ENCODE data around the gene ITGB5.
A peak's percentile ranks its signal among the peaks of the same experiment; 100 is the strongest.

Gene ITGB5

GRCh38 chr3:124845406-124845805 is 41.8 kb downstream of the ITGB5 start:
- no peak for TF ChIP-seq ZFP30 (CRISPR knock-in tag; IDR thresholded peaks at IDR 0.05)
- TF ChIP-seq TCF4 (CRISPR knock-in tag; IDR thresholded peaks at IDR 0.05; ENCODE audit: borderline replicate concordance): no peak
- TF ChIP-seq SNAI2 (CRISPR knock-in tag; IDR thresholded peaks at IDR 0.05): no peak
- no peak for TF ChIP-seq OSR1 (CRISPR knock-in tag; IDR thresholded peaks at IDR 0.05)
- no peak for TF ChIP-seq TOX (CRISPR knock-in tag; IDR thresholded peaks at IDR 0.05; ENCODE audit: borderline replicate concordance)
- TF ChIP-seq TSHZ2 (CRISPR knock-in tag; IDR thresholded peaks at IDR 0.05): no peak
- TF ChIP-seq BACH2 (CRISPR knock-in tag; IDR thresholded peaks at IDR 0.05; ENCODE audit: borderline replicate concordance): no peak
- no peak for TF ChIP-seq PPARA (CRISPR knock-in tag; IDR thresholded peaks at IDR 0.05; ENCODE audit: borderline replicate concordance)
- TF ChIP-seq ISL1 (CRISPR knock-in tag; IDR thresholded peaks at IDR 0.05): no peak
- no peak for TF ChIP-seq ZNF565 (CRISPR knock-in tag; conservative IDR thresholded peaks at IDR 0.05; ENCODE audit: low read depth)
- TF ChIP-seq ZNF8 (CRISPR knock-in tag; IDR thresholded peaks at IDR 0.05): no peak
- no peak for TF ChIP-seq ESRRG (CRISPR knock-in tag; IDR thresholded peaks at IDR 0.05)
- TF ChIP-seq, protein P1, sequence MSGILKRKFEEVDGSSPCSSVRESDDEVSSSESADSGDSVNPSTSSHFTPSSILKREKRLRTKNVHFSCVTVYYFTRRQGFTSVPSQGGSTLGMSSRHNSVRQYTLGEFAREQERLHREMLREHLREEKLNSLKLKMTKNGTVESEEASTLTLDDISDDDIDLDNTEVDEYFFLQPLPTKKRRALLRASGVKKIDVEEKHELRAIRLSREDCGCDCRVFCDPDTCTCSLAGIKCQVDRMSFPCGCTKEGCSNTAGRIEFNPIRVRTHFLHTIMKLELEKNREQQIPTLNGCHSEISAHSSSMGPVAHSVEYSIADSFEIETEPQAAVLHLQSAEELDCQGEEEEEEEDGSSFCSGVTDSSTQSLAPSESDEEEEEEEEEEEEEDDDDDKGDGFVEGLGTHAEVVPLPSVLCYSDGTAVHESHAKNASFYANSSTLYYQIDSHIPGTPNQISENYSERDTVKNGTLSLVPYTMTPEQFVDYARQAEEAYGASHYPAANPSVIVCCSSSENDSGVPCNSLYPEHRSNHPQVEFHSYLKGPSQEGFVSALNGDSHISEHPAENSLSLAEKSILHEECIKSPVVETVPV (CRISPR knock-in tag; IDR thresholded peaks at IDR 0.05): no peak
- no peak for TF ChIP-seq RARB (CRISPR knock-in tag; IDR thresholded peaks at IDR 0.05)
- peak; percentile 94 for ATAC-seq

DNA sequence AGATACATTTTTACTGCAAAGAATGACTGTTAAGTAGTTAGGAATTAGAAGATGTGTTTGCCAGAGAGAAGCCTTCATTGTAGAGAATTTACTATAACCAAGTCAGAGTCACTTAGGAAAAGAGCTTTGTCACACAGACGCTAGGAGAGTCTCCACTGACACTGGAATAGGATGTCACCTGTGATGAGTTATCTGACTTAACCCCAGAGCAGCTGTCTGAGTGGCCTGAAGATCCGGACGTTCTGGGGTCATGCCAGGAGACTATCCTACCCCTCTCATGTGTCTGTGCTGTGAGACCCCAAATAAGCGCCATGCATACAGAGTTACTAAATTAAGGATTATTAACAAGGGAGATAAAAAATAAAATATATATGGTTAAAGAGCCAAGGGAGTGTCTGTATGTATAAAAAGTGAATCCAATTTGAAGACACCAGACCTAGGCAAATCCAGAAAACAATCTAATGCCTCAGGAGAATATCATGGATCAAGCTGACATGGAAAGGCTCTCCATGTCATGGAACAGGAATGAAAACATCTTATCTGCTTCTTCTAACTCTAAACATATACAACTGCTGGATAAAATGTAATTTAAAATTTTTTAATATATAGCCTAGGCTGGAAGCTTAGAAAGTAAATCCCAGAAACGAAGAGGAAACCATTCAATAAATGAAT is 43.5 kb downstream of the ITGB5 start:
- TF ChIP-seq, protein P2, sequence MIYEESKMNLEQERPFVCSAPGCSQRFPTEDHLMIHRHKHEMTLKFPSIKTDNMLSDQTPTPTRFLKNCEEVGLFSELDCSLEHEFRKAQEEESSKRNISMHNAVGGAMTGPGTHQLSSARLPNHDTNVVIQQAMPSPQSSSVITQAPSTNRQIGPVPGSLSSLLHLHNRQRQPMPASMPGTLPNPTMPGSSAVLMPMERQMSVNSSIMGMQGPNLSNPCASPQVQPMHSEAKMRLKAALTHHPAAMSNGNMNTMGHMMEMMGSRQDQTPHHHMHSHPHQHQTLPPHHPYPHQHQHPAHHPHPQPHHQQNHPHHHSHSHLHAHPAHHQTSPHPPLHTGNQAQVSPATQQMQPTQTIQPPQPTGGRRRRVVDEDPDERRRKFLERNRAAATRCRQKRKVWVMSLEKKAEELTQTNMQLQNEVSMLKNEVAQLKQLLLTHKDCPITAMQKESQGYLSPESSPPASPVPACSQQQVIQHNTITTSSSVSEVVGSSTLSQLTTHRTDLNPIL (CRISPR knock-in tag; IDR thresholded peaks at IDR 0.05; ENCODE audit: low read depth): no peak
- TF ChIP-seq ZFP30 (CRISPR knock-in tag; IDR thresholded peaks at IDR 0.05) (no peak), ZNF8 (CRISPR knock-in tag; IDR thresholded peaks at IDR 0.05) (no peak), TCF4 (CRISPR knock-in tag; IDR thresholded peaks at IDR 0.05; ENCODE audit: borderline replicate concordance) (no peak), TOX (CRISPR knock-in tag; IDR thresholded peaks at IDR 0.05; ENCODE audit: borderline replicate concordance) (no peak), RARB (CRISPR knock-in tag; IDR thresholded peaks at IDR 0.05) (no peak), BACH2 (CRISPR knock-in tag; IDR thresholded peaks at IDR 0.05; ENCODE audit: borderline replicate concordance) (no peak), CSDC2 (CRISPR knock-in tag; IDR thresholded peaks at IDR 0.05) (no peak), ZNF70 (CRISPR knock-in tag; IDR thresholded peaks at IDR 0.05) (no peak), ZNF565 (CRISPR knock-in tag; conservative IDR thresholded peaks at IDR 0.05; ENCODE audit: low read depth) (no peak), ZC3H10 (CRISPR knock-in tag; IDR thresholded peaks at IDR 0.05) (no peak), TSHZ2 (CRISPR knock-in tag; IDR thresholded peaks at IDR 0.05) (no peak), ZFP3 (CRISPR knock-in tag; IDR thresholded peaks at IDR 0.05) (no peak), ARNTL (CRISPR knock-in tag; IDR thresholded peaks at IDR 0.05; ENCODE audit: borderline replicate concordance, low read depth) (no peak)
- TF ChIP-seq, protein P3, sequence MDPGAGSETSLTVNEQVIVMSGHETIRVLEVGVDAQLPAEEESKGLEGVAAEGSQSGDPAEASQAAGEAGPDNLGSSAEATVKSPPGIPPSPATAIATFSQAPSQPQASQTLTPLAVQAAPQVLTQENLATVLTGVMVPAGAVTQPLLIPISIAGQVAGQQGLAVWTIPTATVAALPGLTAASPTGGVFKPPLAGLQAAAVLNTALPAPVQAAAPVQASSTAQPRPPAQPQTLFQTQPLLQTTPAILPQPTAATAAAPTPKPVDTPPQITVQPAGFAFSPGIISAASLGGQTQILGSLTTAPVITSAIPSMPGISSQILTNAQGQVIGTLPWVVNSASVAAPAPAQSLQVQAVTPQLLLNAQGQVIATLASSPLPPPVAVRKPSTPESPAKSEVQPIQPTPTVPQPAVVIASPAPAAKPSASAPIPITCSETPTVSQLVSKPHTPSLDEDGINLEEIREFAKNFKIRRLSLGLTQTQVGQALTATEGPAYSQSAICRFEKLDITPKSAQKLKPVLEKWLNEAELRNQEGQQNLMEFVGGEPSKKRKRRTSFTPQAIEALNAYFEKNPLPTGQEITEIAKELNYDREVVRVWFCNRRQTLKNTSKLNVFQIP (CRISPR knock-in tag; IDR thresholded peaks at IDR 0.05; ENCODE audit: borderline replicate concordance, low read depth): no peak
- TF ChIP-seq, protein P4, sequence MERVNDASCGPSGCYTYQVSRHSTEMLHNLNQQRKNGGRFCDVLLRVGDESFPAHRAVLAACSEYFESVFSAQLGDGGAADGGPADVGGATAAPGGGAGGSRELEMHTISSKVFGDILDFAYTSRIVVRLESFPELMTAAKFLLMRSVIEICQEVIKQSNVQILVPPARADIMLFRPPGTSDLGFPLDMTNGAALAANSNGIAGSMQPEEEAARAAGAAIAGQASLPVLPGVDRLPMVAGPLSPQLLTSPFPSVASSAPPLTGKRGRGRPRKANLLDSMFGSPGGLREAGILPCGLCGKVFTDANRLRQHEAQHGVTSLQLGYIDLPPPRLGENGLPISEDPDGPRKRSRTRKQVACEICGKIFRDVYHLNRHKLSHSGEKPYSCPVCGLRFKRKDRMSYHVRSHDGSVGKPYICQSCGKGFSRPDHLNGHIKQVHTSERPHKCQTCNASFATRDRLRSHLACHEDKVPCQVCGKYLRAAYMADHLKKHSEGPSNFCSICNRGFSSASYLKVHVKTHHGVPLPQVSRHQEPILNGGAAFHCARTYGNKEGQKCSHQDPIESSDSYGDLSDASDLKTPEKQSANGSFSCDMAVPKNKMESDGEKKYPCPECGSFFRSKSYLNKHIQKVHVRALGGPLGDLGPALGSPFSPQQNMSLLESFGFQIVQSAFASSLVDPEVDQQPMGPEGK (CRISPR knock-in tag; IDR thresholded peaks at IDR 0.05; ENCODE audit: borderline replicate concordance): no peak
- TF ChIP-seq, protein P1 (CRISPR knock-in tag; IDR thresholded peaks at IDR 0.05): no peak
- no peak for ATAC-seq

All from SK-N-SH treated with all-trans-retinoic acid at 6 μM for 48 hours (cell line).